Measurements from ENCODE around the gene MAP2K4. TPM values are rescaled to one million over a fixed set of nuclear protein-coding genes. Genes with fewer than 3 reads are reported as not detected.

MAP2K4 gene
- total and polyA plus RNA-seq, 7 donors, result 13.5 to 41.3 (median 27.4) TPM

DNA sequence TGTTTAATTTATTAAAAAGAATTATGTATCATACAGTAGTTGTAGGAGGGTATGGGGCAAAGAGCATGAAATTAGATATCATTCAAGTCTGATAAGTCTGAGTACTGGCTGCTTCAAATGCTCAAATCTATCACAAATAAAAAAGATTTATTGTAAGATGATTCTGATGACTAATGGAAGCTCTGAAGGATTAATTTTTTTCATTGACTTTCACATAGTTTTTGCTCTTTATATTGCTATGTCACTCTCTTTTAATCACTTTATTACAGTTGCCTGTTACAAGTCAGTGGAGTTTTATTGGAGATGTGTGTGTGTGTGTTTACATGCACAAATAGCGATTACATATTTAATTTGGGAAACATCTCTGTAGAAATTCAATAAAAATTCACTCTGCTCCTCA lies 15.0 kb downstream of the MAP2K4 start:
- intact Hi-C loops (cut with DNase I), result no loop called here
- no peak for DNase-seq
- Histone ChIP-seq H3K9me3 (no peaks in the 10 kb centered on the region), H3K4me1 (peaks cover 0 to 35% (median 18%) of the 10 kb centered on the region in 4 donors), H3K36me3 (peaks cover 0 to 6% (median 0%) of the 10 kb centered on the region in 4 donors), H3K27ac (no peak overlapping the region), H3K27me3 (no peaks in the 10 kb centered on the region), H3K4me3 (no peak overlapping the region)
- WGBS, 2 donors, result 33 to 81% methylated on average over 1 of the region's 1 CpG
- TF ChIP-seq POLR2A (IDR thresholded peaks at IDR 0.05), result no peak
- no peak for TF ChIP-seq EP300 (IDR thresholded peaks at IDR 0.05)
- TF ChIP-seq POLR2AphosphoS5 (IDR thresholded peaks at IDR 0.05), result no peak
- TF ChIP-seq, protein P1, sequence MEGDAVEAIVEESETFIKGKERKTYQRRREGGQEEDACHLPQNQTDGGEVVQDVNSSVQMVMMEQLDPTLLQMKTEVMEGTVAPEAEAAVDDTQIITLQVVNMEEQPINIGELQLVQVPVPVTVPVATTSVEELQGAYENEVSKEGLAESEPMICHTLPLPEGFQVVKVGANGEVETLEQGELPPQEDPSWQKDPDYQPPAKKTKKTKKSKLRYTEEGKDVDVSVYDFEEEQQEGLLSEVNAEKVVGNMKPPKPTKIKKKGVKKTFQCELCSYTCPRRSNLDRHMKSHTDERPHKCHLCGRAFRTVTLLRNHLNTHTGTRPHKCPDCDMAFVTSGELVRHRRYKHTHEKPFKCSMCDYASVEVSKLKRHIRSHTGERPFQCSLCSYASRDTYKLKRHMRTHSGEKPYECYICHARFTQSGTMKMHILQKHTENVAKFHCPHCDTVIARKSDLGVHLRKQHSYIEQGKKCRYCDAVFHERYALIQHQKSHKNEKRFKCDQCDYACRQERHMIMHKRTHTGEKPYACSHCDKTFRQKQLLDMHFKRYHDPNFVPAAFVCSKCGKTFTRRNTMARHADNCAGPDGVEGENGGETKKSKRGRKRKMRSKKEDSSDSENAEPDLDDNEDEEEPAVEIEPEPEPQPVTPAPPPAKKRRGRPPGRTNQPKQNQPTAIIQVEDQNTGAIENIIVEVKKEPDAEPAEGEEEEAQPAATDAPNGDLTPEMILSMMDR (IDR thresholded peaks at IDR 0.05), result no peak

DNA sequence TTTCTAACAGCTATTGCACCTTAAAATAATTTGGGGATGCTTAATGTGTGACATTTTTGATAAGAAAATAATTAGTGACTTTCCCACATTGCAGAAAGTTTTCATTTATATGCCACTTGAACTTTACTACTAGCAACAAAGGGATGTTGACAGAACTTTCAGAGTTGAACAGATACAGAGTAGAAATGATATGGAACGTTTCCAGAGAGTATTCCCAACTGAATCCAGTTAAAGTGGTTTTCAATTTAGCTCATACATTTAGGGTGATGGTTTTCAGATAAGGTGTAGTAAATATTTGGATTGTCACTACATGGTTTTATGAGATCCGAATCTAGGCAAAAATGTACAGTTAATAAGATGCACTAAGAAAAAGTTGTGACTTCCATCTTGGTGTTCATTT lies 17.3 kb downstream of the MAP2K4 start:
- TF ChIP-seq POLR2A (IDR thresholded peaks at IDR 0.05), result no peak
- TF ChIP-seq POLR2AphosphoS5 (IDR thresholded peaks at IDR 0.05), result no peak
- H3K4me1 ChIP-seq, result peaks cover 0 to 34% (median 12%) of the 10 kb centered on the region in 4 donors
- no peak overlapping the region for H3K4me3 ChIP-seq
- 27 to 52% methylated on average over 2 of the region's 2 CpGs for WGBS, 2 donors
- DNase-seq, result no peak
- intact Hi-C loops (cut with DNase I), result no loop called here
- H3K9me3 ChIP-seq, result no peaks in the 10 kb centered on the region
- no peaks in the 10 kb centered on the region for H3K27me3 ChIP-seq
- no peak overlapping the region for H3K27ac ChIP-seq
- H3K36me3 ChIP-seq, result peaks cover 0 to 6% (median 0%) of the 10 kb centered on the region in 4 donors

DNA sequence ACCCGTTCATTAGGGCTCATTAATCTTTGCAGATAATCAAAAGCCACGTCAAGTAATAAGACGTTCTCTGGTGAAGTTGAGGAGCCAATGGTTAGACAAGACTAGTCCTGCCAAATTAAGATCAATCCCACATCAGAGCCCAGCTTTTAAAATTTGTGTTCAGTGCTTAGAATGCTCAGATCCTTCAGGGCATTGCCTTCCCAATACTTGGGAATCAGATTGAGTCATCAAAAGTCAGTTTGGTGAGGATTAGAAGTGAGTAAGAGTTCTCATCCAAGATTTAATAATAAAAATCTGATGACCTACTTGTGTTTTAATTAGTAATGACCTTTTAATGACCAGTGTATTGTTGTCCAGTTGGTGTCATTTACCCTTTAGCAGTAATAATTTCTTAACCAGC lies 19.8 kb downstream of the MAP2K4 start:
- no peaks in the 10 kb centered on the region for H3K36me3 ChIP-seq
- peaks cover 0 to 39% (median 9%) of the 10 kb centered on the region in 4 donors for H3K4me1 ChIP-seq
- WGBS, 2 donors, result 92% methylated on average over 3 of the region's 3 CpGs

DNA sequence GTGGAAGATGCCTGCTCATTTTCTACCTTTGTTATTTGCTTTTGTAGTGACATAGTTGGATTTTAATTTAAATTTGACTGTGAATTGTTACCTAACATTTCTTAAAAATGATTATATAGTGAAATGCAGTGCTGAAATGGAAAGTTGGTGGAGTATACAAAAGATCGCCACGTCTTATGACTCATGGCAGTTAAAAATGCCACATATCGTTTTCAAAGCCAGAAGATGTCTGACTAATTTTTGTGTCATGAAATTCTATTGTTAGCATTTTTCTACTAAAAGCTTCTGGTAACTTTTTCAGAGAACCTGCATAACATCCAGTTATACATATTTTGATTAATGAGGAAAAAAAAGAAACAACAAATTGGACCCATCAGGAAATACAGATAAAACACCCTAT lies 20.6 kb downstream of the MAP2K4 start:
- Histone ChIP-seq H3K27ac (no peak overlapping the region), H3K4me1 (peaks cover 0 to 41% (median 6%) of the 10 kb centered on the region in 4 donors), H3K36me3 (no peaks in the 10 kb centered on the region), H3K9me3 (no peaks in the 10 kb centered on the region), H3K4me3 (no peak overlapping the region), H3K27me3 (no peaks in the 10 kb centered on the region)
- intact Hi-C loops (cut with DNase I), result no loop called here
- no peak for DNase-seq
- WGBS, 2 donors, result 70 to 85% methylated on average over 3 of the region's 3 CpGs
- TF ChIP-seq, protein P1 (IDR thresholded peaks at IDR 0.05), result no peak
- TF ChIP-seq POLR2A (IDR thresholded peaks at IDR 0.05) (no peak), EP300 (IDR thresholded peaks at IDR 0.05) (no peak), POLR2AphosphoS5 (IDR thresholded peaks at IDR 0.05) (no peak)

More for the DNA sequence above, 19.8 kb downstream of the MAP2K4 start:
- Histone ChIP-seq H3K9me3 (no peaks in the 10 kb centered on the region), H3K27ac (no peak overlapping the region), H3K27me3 (no peaks in the 10 kb centered on the region), H3K4me3 (no peak overlapping the region)
- no peak for TF ChIP-seq EP300 (IDR thresholded peaks at IDR 0.05)
- TF ChIP-seq, protein P1 (IDR thresholded peaks at IDR 0.05), result no peak
- TF ChIP-seq POLR2AphosphoS5 (IDR thresholded peaks at IDR 0.05), result no peak
- TF ChIP-seq POLR2A (IDR thresholded peaks at IDR 0.05), result no peak
- no peak for DNase-seq
- intact Hi-C loops (cut with DNase I), result no loop called here

DNA sequence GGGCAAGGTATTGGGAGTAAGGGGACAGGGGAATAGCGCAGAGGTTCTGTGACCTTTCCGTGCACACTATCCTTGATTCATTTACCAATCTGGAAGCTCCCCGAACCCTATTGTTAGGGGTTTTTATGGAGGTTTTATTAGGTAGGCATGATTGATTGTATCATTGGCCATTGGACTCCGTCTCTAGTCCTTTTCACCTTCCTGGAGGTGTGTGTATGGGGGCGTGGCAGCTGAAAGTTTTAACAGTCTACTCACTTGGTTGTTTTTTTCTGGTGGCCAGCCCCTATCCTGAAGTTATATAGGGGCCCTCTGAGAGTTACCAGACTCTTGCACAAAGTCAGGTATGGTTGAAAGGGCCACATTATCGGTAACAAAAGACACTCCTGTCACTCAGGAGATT lies 23.0 kb downstream of the MAP2K4 start:
- H3K4me3 ChIP-seq, result no peak overlapping the region
- H3K27me3 ChIP-seq, result no peaks in the 10 kb centered on the region
- no peaks in the 10 kb centered on the region for H3K9me3 ChIP-seq
- intact Hi-C loops (cut with DNase I), result no loop called here
- WGBS, 2 donors, result 76 to 91% methylated on average over 6 of the region's 6 CpGs
- H3K27ac ChIP-seq, result no peak overlapping the region
- DNase-seq, result no peak
- peaks cover 0 to 41% (median 15%) of the 10 kb centered on the region in 4 donors for H3K4me1 ChIP-seq
- no peak for TF ChIP-seq POLR2AphosphoS5 (IDR thresholded peaks at IDR 0.05)
- H3K36me3 ChIP-seq, result no peaks in the 10 kb centered on the region

DNA sequence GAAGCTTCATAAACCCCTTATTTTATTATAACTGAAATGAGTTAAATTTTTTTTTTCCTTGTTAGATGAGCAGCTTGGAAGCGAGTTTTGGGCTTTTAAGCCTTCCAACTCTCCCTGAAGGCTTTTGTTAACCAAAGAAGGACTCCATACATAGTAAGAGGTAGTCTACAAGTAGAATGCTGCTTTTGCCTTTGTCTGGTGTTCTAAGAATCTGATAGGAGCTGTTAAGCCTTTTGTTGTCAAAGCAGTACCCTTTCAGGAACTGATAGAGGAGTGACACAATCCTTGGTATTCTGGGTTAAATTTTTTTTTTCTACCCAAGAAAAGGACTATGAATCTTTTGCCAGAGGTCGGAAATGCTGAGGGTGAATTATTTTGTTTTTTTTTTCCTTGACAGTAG lies 26.1 kb downstream of the MAP2K4 start:
- DNase-seq, result no peak
- TF ChIP-seq POLR2A (IDR thresholded peaks at IDR 0.05), result no peak
- TF ChIP-seq EP300 (IDR thresholded peaks at IDR 0.05), result no peak
- TF ChIP-seq, protein P1 (IDR thresholded peaks at IDR 0.05), result no peak
- no peak for TF ChIP-seq POLR2AphosphoS5 (IDR thresholded peaks at IDR 0.05)
- H3K4me1 ChIP-seq, result peaks cover 0 to 51% (median 19%) of the 10 kb centered on the region in 4 donors
- H3K4me3 ChIP-seq, result no peak overlapping the region
- intact Hi-C loops (cut with DNase I), result no loop called here
- H3K9me3 ChIP-seq, result no peaks in the 10 kb centered on the region
- no peaks in the 10 kb centered on the region for H3K36me3 ChIP-seq
- H3K27ac ChIP-seq, result no peak overlapping the region
- WGBS, 2 donors, result 71 to 89% methylated on average over 2 of the region's 2 CpGs
- H3K27me3 ChIP-seq, result no peaks in the 10 kb centered on the region

All from sigmoid colon (tissue), 7 donors.